H9 (cell line): ENCODE measurements around the gene SIVA1. TPM values are rescaled to one million over a fixed set of nuclear protein-coding genes. Genes with fewer than 3 reads are reported as not detected.

Experiments used
- DNase-seq: peaks from one replicate; pipeline ENCODE4 v3.0.0-alpha.2; 2017
- H2AFZ ChIP-seq: one replicate; pipeline ENCODE4 v1.6.1; 2013; ENCODE audit warnings: mild to moderate bottlenecking, low read length, control low read depth, moderate library complexity
- H2AK5ac ChIP-seq: 2 replicates; pipeline ENCODE4 v1.6.1; 2013; ENCODE audit warnings: low read length, control low read depth, mixed read lengths; ENCODE audit not compliant: insufficient read length
- H2BK120ac ChIP-seq: one replicate; pipeline ENCODE4 v1.6.1; 2013; ENCODE audit warnings: low read depth, mild to moderate bottlenecking, low read length, control low read depth, inconsistent platforms; ENCODE audit not compliant: poor library complexity, severe bottlenecking
- H2BK12ac ChIP-seq: 2 replicates; pipeline ENCODE4 v1.6.1; 2013; ENCODE audit warnings: low read length, control low read depth, mixed read lengths, low read depth; ENCODE audit not compliant: insufficient read length
- H2BK15ac ChIP-seq: 2 replicates; pipeline ENCODE4 v1.6.1; 2013; ENCODE audit warnings: low read depth, low read length, control low read depth
- H2BK20ac ChIP-seq: one replicate; pipeline ENCODE4 v1.6.1; 2013; ENCODE audit warnings: low read depth, mild to moderate bottlenecking, low read length, control low read depth, inconsistent platforms; ENCODE audit not compliant: poor library complexity, severe bottlenecking
- H2BK5ac ChIP-seq: 2 replicates; pipeline ENCODE4 v1.6.1; 2013; ENCODE audit warnings: low read length, control low read depth, mixed read lengths; ENCODE audit not compliant: insufficient read length
- H3K14ac ChIP-seq: 2 replicates; pipeline ENCODE4 v1.6.1; 2013; ENCODE audit warnings: low read length, control low read depth; ENCODE audit not compliant: insufficient read depth
- H3K18ac ChIP-seq: 2 replicates; pipeline ENCODE4 v1.6.1; 2013; ENCODE audit warnings: low read depth, mild to moderate bottlenecking, mixed read lengths, low read length, control low read depth; ENCODE audit not compliant: insufficient read length
- H3K23ac ChIP-seq: 2 replicates; pipeline ENCODE4 v1.6.1; 2013; ENCODE audit warnings: low read length, control low read depth, mixed read lengths, low read depth; ENCODE audit not compliant: insufficient read length
- H3K23me2 ChIP-seq: 2 replicates; pipeline ENCODE4 v1.6.1; 2013; ENCODE audit warnings: low read depth, mild to moderate bottlenecking, mixed read lengths, low read length, control low read depth; ENCODE audit not compliant: insufficient read length, poor library complexity, severe bottlenecking
- H3K27ac ChIP-seq: 2 replicates; pipeline ENCODE4 v1.5.1; 2013; ENCODE audit warnings: low read length, control low read depth, mixed read lengths, low read depth; ENCODE audit not compliant: insufficient read length
- H3K27me3 ChIP-seq: 2 replicates; pipeline ENCODE4 v1.6.1; 2013; ENCODE audit warnings: low read length, control low read depth, inconsistent platforms; ENCODE audit not compliant: insufficient read depth
- H3K4ac ChIP-seq: 2 replicates; pipeline ENCODE4 v1.6.1; 2013; ENCODE audit warnings: low read depth, mild to moderate bottlenecking, control low read depth, inconsistent platforms, low read length, moderate library complexity
- H3K4me1 ChIP-seq: 2 replicates; pipeline ENCODE4 v1.6.1; 2013; ENCODE audit warnings: low read length, control low read depth, inconsistent platforms; ENCODE audit not compliant: insufficient read depth
- H3K4me2 ChIP-seq: 2 replicates; pipeline ENCODE4 v1.6.1; 2013; ENCODE audit warnings: low read length, control low read depth, mixed read lengths; ENCODE audit not compliant: insufficient read length, insufficient read depth
- H3K56ac ChIP-seq: 2 replicates; pipeline ENCODE4 v1.6.1; 2013; ENCODE audit warnings: low read depth, mild to moderate bottlenecking, mixed read lengths, low read length, control low read depth; ENCODE audit not compliant: insufficient read length
- H3K79me1 ChIP-seq: 2 replicates; pipeline ENCODE4 v1.6.1; 2013; ENCODE audit warnings: low read depth, mild to moderate bottlenecking, moderate library complexity, low read length, control low read depth, inconsistent platforms; ENCODE audit not compliant: insufficient read depth, poor library complexity, severe bottlenecking
- H3K79me2 ChIP-seq: 2 replicates; pipeline ENCODE4 v1.6.1; 2013; ENCODE audit warnings: low read length, control low read depth, inconsistent platforms; ENCODE audit not compliant: insufficient read depth
- H3K9ac ChIP-seq: 2 replicates; pipeline ENCODE4 v1.6.1; 2013; ENCODE audit warnings: low read length, control low read depth, mixed read lengths; ENCODE audit not compliant: insufficient read length; ENCODE audit errors: extremely low read depth
- H3K9me3 ChIP-seq: one replicate; pipeline ENCODE4 v1.6.1; 2013; ENCODE audit warnings: low read depth, low read length, inconsistent platforms; ENCODE audit not compliant: control insufficient read depth
- H3T11ph ChIP-seq: one replicate; pipeline ENCODE4 v1.6.1; 2013; ENCODE audit warnings: mild to moderate bottlenecking, low read length, control low read depth, inconsistent platforms
- H4K20me1 ChIP-seq: one replicate; pipeline ENCODE4 v1.6.1; 2013; ENCODE audit not compliant: control insufficient read depth, insufficient read length, insufficient read depth
- H4K5ac ChIP-seq: 2 replicates; pipeline ENCODE4 v1.6.1; 2013; ENCODE audit warnings: low read depth, mild to moderate bottlenecking, mixed read lengths, low read length, control low read depth; ENCODE audit not compliant: insufficient read length
- H4K8ac ChIP-seq: replicated peaks from 2 replicates; pipeline ENCODE4 v1.6.1; 2013; ENCODE audit warnings: low read length, control low read depth, mixed read lengths, low read depth; ENCODE audit not compliant: insufficient read length
- H4K91ac ChIP-seq: 2 replicates; pipeline ENCODE4 v1.6.1; 2013; ENCODE audit warnings: low read depth, mild to moderate bottlenecking, moderate library complexity, mixed read lengths, low read length, control low read depth; ENCODE audit not compliant: insufficient read length
- H3K27ac Mint-ChIP-seq, 3 experiments: 2 replicates in 2 of 3; 3 replicates in 1 of 3; pipeline ENCODE4 v1.8.0; 2020 to 2021; ENCODE audit warnings: mixed read lengths in 3 of 3, mild to moderate bottlenecking in 1 of 3, moderate library complexity in 1 of 3
- H3K27me3 Mint-ChIP-seq: 2 replicates; pipeline ENCODE4 v1.8.0; 2021; ENCODE audit warnings: low read depth, mild to moderate bottlenecking, moderate library complexity, mixed read lengths
- H3K36me3 Mint-ChIP-seq, 3 experiments: 2 replicates in 2 of 3; 3 replicates in 1 of 3; pipeline ENCODE4 v1.8.0; 2020 to 2021; ENCODE audit warnings: low read depth in 3 of 3, mixed read lengths in 3 of 3; ENCODE audit not compliant: insufficient read depth in 1 of 3
- H3K4me1 Mint-ChIP-seq, 2 experiments: 2 replicates each; pipeline ENCODE4 v1.8.0; 2020; ENCODE audit warnings: mixed read lengths in 2 of 2
- H3K4me3 Mint-ChIP-seq, 2 experiments: 2 replicates in 1 of 2; 3 replicates in 1 of 2; pipeline ENCODE4 v1.8.0; 2020 to 2021; ENCODE audit warnings: mild to moderate bottlenecking in 2 of 2, mixed read lengths in 2 of 2, moderate library complexity in 1 of 2
- H3K9me3 Mint-ChIP-seq, 2 experiments: 2 replicates in 1 of 2; 3 replicates in 1 of 2; pipeline ENCODE4 v1.8.0; 2020; ENCODE audit warnings: mild to moderate bottlenecking in 2 of 2, mixed read lengths in 2 of 2, moderate library complexity in 1 of 2
- WGBS: extraction: QIAGEN DNeasy Blood & Tissue Kit; methylation state at CpG from one replicate; pipeline ENCODE4 v1.1.7; 2013; ENCODE audit warnings: missing lambda C conversion rate, low lambda C conversion rate, mixed read lengths; ENCODE audit not compliant: insufficient read length; ENCODE audit errors: extremely low coverage; 5-methylcytosine and 5-hydroxymethylcytosine counted together
- total RNA-seq: library from RNA; stranded (reverse); gene quantifications from 2 replicates; pipeline ENCODE4 v1.2.1, GENCODE V29; 2021
- TF ChIP-seq, protein P1 (sequence below): fragments of 200-600 bp; sonication (generic); conservative IDR thresholded peaks from 3 replicates; pipeline ENCODE4 v1.8.0; 2021; ENCODE audit warnings: antibody characterized with exemption, mild to moderate bottlenecking

SIVA1 gene
- total RNA-seq, 1 experiment from 2014 or later = 125 TPM

DNA sequence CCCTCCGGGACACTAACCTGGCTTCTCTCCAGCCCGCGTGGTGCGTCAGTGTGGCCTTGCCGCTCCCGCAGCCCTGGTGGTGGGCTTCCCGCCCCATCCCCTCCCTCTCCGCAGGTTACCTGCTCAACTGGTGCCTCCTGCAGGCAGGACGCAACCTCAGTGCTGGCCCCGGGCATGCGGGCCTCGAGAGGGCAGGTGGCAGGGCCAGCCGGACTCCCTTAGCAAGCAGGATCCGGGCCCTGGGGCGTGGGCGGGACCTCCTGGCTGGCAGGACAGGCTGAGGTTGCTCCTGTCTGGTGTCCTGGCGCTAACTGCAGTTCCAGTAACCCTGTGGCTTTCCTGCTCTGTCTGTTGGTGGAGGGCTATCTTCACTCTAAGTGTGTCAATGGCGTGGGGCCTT, 37.5 kb upstream of the SIVA1 start:
- H3K4me3 Mint-ChIP-seq = no peak overlapping the region
- no peaks in the 10 kb centered on the region; the same call in 1 of the 2 replicates for H3K27me3 Mint-ChIP-seq
- no peaks in the 10 kb centered on the region for H3K9me3 ChIP-seq
- no peak overlapping the region for H2BK15ac ChIP-seq
- H4K20me1 ChIP-seq = no peaks in the 10 kb centered on the region
- no peak overlapping the region for H3K4me2 ChIP-seq
- H3K36me3 Mint-ChIP-seq = peaks cover 2 to 36% (median 29%) of the 10 kb centered on the region in 3 experiments; a peak in 6 of 7 replicates
- H4K8ac ChIP-seq = no peak overlapping the region
- H3K4me1 Mint-ChIP-seq = no peaks in the 10 kb centered on the region
- H3K27me3 ChIP-seq = no peaks in the 10 kb centered on the region
- H3K23me2 ChIP-seq = no peaks in the 10 kb centered on the region
- no peak overlapping the region for H2BK5ac ChIP-seq
- no peak overlapping the region for H2BK20ac ChIP-seq
- H2BK12ac ChIP-seq = no peak overlapping the region
- no peak for DNase-seq
- no peak overlapping the region for H3K9ac ChIP-seq
- H2BK120ac ChIP-seq = no peak overlapping the region
- H4K5ac ChIP-seq = no peak overlapping the region
- H2AFZ ChIP-seq = no peak overlapping the region
- H3K23ac ChIP-seq = no peak overlapping the region
- no peak overlapping the region for H3K18ac ChIP-seq
- WGBS = no CpG with 5 or more reads among the region's 18 CpGs
- H3K79me1 ChIP-seq = no peaks in the 10 kb centered on the region
- no peak overlapping the region for H2AK5ac ChIP-seq
- no peaks in the 10 kb centered on the region for H3K79me2 ChIP-seq
- H3K9me3 Mint-ChIP-seq = no peaks in the 10 kb centered on the region; a peak in 1 of 5 replicates
- no peak overlapping the region for H3K27ac ChIP-seq
- H3K27ac Mint-ChIP-seq = no peak overlapping the region
- no peak overlapping the region for H3K14ac ChIP-seq
- no peak overlapping the region for H3K4ac ChIP-seq
- H3K4me1 ChIP-seq = no peaks in the 10 kb centered on the region
- H3K56ac ChIP-seq = no peak overlapping the region
- TF ChIP-seq, protein P1, sequence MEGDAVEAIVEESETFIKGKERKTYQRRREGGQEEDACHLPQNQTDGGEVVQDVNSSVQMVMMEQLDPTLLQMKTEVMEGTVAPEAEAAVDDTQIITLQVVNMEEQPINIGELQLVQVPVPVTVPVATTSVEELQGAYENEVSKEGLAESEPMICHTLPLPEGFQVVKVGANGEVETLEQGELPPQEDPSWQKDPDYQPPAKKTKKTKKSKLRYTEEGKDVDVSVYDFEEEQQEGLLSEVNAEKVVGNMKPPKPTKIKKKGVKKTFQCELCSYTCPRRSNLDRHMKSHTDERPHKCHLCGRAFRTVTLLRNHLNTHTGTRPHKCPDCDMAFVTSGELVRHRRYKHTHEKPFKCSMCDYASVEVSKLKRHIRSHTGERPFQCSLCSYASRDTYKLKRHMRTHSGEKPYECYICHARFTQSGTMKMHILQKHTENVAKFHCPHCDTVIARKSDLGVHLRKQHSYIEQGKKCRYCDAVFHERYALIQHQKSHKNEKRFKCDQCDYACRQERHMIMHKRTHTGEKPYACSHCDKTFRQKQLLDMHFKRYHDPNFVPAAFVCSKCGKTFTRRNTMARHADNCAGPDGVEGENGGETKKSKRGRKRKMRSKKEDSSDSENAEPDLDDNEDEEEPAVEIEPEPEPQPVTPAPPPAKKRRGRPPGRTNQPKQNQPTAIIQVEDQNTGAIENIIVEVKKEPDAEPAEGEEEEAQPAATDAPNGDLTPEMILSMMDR = no peak
- no peak overlapping the region for H4K91ac ChIP-seq
- no peak overlapping the region for H3T11ph ChIP-seq
